DMS114 treated with DMSO at 0.1 percent for 48 hours (cell line): ENCODE results near the gene SELENOO.

Source experiments
- DNase-seq: peaks from one replicate; lab custom pipeline; 2025; ENCODE audit not compliant: unreplicated experiment; lab: John Stamatoyannopoulos, UW

Gene SELENOO

DNA sequence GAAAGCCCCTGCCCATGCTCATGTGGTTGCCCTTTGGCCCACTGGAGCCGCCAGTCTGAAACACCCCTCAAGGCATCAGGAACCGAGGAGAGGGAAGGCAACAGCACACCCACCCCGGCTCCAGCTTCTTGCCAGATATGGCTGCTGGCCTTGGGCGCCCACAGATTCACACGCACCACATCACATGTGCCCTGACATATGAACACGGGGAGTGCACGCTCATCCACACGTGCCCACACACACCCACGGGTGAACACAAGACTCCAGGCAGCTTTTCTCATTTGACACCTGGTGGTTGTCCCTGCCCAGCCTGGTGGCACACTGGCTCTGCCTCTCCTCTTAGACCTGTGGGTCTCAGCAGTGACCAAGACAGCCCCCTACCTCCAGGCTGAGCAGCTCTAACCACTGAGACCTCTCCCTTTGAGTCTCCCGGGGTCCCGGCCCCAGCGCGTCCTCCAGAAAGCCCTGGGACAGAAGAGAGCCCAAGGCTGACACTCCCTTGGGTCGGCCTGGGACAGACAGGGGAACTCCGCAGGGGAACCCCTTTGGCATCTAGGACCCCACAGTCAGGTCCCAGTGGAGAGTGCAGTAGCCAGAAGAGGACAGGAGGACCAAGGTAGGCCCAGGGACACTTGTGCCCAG is 63.4 kb downstream of the SELENOO start:
- no peak for DNase-seq

DNA sequence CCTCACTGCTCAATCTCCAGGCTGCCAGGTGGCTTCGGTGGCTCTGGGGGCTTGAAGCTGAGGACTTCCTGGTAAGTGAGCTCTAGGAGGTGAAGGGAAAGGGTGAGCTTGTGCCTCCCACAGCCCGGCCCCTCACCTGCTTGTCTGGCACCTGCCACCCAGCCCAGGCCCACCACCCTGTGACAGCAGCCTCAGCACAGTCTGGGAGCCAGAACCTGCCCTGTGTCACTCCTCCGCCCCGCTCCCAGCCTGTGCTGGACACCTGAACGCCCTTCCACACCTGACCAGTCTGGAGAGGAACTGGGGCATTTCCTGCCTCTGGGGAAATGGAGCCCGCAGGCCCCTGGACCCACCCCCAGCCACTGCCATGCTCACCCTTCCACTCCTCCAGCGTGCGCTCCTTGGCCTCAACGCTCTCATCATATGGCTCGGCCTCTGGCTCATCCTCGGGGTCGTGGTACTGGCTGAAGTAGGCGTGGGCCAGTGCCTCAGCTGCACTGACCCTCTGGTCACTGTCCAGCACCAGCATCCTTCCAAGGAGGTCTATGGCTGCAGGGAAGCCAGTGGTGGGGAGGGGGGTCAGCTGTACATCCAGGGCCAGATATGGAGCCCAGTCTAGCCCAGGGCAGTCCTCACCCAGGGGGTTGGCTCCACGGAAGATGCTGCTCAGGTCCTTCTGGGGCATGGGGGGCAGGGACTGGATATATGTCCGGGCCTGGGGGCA is 64.3 kb downstream of the SELENOO start:
- no peak for DNase-seq

DNA sequence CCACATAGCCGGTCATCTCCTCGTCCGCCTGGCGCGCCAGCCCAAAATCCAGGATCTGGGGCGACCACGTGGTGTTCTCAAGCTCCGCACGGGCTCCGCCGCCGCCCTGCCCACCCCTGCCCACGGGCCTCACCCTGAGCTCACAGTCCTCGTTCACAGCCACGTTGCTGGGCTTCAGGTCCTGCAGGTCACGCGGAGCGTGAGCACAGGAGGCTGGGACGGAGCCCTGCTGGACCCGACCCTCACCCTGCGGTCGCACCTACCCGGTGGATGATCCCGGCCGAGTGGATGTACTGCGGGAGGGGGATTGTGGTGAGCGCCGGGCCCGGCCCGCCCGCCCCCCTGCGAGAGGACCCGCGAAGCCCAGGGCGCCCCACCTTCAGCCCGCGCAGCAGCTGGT is 66.2 kb downstream of the SELENOO start:
- DNase-seq, result no peak
